GM15510 (cell line): ENCODE measurements around the gene TRIM64C.
"Not testable (repeated sequence)": the region's sequence is repeated elsewhere in the genome, so short reads cannot be mapped to it uniquely, and the experiment has no call there.

ENCODE experiments used
- POLR2A ChIP-seq: IDR thresholded peaks from 3 replicates; pipeline ENCODE4 v1.6.1; 2011; ENCODE audit warnings: borderline replicate concordance; ENCODE audit not compliant: insufficient read length; ENCODE audit errors: extremely low read depth

TRIM64C gene, protein sequence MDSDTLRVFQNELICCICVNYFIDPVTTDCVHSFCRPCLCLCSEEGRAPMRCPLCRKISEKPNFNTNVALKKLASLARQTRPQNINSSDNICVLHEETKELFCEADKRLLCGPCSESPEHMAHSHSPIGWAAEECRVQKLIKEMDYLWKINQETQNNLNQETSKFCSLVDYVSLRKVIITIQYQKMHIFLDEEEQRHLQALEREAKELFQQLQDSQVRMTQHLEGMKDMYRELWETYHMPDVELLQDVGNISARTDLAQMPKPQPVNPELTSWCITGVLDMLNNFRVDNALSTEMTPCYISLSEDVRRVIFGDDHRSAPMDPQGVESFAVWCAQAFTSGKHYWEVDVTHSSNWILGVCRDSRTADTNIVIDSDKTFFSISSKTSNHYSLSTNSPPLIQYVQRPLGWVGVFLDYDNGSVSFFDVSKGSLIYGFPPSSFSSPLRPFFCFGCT

GRCh38 chr11:49059012-49059411 lies at the start of gene TRIM64C:
Gene TRIM64C (minus strand): TSS chr11:49059112. CDS start chr11:49059112, 0 bp downstream.
- not testable (repeated sequence) for TF ChIP-seq POLR2A

DNA sequence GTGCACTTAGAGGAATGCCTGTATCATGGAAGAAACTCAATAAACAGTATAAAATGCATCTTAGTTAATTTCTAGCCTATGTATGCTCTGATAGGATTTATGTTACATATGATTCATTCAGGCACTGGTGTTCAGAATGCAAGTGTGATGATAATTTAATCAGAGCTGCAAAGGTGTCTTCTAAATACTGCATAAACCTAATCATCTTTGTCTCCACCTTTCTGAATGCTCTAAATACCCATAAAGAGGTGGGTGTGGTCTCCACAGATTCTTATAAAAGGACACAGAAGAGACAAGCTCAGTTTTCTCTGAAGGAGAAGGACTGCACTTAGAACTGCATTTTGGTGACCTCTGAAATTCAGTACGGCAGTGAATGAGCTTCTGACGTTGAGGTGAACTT lies 30.4 kb downstream of the TRIM64C start, which contains the start of gene TRIM49B:
TSS of gene TRIM49B (plus strand) at position 301 of the 400 bp plus-strand sequence. CDS start 2,777 bp downstream, outside the sequence.
- not testable (repeated sequence) for TF ChIP-seq POLR2A
